NOMO-1 treated with dmso at 0.1 percent for 144 hours (cell line): ENCODE data around the gene CCDC66.

ENCODE experiments used
- DNase-seq: peaks from one replicate; lab custom pipeline; 2025; ENCODE audit not compliant: unreplicated experiment; lab: John Stamatoyannopoulos, UW

The CCDC66 gene

DNA sequence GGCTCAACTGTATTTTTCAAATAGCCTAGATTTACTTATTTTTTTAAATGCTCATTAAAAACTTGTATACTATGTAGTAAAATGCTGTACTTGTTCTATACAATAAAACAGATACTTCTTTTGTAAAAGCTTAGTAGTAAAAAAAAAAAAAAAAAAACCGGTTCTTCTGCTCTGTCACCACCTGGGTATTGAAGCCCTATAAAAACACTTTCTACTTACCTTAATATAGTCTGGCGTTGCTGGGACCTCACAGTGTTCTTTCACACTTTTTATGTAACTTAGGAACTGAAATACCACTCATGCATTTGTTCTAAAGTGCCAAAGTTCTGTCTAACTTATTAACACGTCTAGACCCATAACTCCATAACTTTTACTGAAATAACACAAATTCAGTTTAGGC, 64.7 kb downstream of the CCDC66 start:
- DNase-seq = no peak

GRCh38 chr3:56622381-56622780, 65.4 kb downstream of the CCDC66 start:
- no peak for DNase-seq

- DNase-seq = no peak
Measured at GRCh38 chr3:56624725-56625124, 67.8 kb downstream of the CCDC66 start.

- no peak for DNase-seq
Measured at GRCh38 chr3:56629047-56629446, 72.1 kb downstream of the CCDC66 start.

GRCh38 chr3:56629451-56629850, 72.5 kb downstream of the CCDC66 start:
- no peak for DNase-seq

DNA sequence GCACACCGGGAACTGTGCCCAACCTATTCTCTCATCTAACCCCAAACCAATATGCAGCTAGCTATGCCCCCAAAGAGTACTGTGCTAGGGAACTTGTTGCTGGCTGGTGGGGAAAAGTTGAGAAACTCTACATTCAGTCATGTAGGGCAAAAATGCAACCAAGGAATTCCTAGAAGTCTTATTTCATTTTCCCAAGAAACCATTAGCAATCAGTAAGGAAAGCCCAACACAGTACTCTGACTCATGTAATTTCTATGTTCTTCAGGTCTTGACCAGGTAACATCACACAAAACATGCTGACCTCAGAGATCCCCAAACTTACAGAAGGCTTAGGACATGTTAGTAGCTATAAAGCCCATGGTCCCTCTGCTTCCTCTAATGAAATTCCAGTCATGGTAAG, 74.0 kb downstream of the CCDC66 start:
- DNase-seq = no peak

- no peak for DNase-seq
Measured at GRCh38 chr3:56633181-56633580, 76.2 kb downstream of the CCDC66 start.

DNA sequence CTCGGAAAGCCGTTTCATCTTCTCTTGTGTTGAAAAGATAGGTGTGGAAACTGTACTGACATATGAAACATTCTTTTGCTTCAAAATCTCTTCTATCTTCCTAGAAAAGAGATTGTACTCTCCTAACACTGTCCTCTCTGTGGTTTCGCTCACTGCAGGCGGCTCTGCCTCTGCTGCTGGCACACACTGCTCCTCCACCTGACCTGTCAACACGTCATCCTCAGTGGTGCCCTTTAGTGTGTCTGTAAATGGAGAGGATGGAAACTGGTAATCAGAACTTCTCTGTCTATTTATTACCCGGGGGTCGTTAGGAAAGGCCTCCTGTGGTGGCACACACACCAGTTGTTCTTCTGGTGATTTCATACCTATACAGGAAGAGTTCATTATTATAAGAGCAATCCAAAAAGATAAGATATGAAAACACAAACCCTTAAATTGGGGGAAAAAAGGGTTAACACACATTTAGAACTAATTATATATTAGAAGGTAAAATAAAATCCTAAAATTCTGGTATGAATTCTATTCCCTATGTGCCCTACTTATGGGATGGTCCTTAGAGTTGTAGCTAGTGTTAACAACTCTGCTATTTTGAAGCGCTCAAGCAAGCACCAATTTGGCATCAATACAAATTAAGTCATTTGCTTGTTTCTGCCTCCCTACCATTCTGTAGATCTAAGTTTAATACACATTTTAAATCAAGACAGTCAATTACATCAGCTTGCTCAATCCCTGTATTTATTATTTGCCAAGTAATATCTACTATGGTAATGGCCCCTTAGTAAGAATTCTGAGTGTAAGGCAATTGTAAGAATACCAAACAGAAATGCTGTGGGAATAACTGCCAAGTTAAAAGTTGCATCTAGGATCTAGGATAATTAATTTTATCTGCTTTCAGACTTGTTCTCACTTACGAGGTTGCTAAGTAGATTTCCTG, 76.9 kb downstream of the CCDC66 start:
- DNase-seq = no peak

GRCh38 chr3:56645407-56645806, 88.4 kb downstream of the CCDC66 start:
- no peak for DNase-seq

DNA sequence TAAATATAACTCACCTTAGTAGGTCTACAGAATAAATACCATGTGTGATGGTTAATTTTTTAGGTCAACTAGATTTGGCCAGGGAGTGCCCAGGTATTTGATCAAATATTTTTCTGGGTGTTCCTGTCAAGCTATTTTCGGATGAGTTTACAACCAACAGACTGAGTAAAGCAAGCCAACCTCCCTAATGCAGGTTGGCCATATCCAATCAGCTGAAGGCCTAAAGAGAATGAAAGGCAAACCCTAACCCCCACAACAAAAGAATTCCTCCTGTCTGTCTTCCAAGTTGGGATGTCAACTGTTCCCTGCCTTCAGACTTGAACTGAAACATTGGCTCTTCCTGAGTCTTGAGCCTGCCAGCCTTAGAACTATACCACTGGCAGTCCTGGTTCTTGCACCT, 97.5 kb downstream of the CCDC66 start:
- no peak for DNase-seq

- no peak for DNase-seq
Measured at GRCh38 chr3:56655709-56656108, 98.7 kb downstream of the CCDC66 start.

GRCh38 chr3:56664823-56665222, 107.8 kb downstream of the CCDC66 start:
- no peak for DNase-seq

- no peak for DNase-seq
Measured at GRCh38 chr3:56667973-56668579, 111.1 kb downstream of the CCDC66 start.
